ENCODE results near the gene RBM6. TPM values are rescaled to one million over a fixed set of nuclear protein-coding genes. Genes with fewer than 3 reads are reported as not detected.

Gene RBM6
- total and polyA plus RNA-seq, 9 of the 15 experiments (the other 6 are each of a cell fraction or from before 2014, with no cell fraction given): 19.9 to 82.2 (median 57.8) TPM

DNA sequence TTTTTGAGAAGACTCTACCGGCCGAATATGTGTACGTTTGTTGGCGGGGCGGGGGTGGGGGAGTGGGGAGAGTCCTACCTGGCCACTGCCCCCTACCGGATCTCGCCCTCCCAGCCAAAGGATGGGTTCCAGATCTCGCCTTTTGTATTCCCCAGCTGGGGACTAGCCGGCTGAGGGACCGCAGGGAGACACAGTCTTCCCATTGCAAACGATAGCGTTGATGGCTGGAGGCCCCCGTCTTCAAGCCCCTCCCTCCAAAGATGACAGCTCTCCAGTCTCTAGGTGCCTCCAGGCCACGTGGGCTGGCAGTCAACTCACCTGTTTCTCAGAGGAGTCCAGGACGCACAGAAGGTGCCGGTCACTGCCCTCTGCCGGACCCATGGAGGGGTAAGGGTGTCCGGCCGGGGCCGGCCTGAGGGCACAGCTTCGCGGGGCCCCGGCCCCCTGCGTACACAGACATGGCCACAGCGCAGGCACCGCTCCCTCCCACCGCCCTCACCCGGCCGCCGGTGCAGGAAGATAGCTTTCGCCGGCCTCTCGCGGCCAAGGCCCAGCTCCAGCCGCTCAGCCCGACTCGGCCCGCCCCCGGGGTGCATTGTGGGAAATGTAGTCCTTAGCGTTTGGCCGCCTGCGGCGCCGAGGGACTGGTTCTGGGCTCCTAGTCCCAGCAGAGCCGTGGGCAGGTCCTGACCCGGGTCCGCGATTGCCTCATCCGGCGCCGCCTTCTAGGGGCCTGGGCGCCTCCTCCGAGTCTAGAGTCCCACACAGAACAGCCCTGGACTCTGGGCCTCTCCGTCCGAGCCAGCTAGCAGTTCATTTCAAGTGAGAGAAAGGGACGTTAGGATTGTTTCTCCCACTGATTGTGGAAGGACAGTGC lies 10.4 kb upstream of the RBM6 start, which contains the start of gene MON1A (continued):
- TF ChIP-seq, protein P1, sequence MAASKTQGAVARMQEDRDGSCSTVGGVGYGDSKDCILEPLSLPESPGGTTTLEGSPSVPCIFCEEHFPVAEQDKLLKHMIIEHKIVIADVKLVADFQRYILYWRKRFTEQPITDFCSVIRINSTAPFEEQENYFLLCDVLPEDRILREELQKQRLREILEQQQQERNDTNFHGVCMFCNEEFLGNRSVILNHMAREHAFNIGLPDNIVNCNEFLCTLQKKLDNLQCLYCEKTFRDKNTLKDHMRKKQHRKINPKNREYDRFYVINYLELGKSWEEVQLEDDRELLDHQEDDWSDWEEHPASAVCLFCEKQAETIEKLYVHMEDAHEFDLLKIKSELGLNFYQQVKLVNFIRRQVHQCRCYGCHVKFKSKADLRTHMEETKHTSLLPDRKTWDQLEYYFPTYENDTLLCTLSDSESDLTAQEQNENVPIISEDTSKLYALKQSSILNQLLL (CRISPR knock-in tag; IDR thresholded peaks at IDR 0.05; ENCODE audit: borderline replicate concordance): no peak
- TF ChIP-seq CHD1 (IDR thresholded peaks at IDR 0.05; ENCODE audit: low read length) (no peak), EP400 (IDR thresholded peaks at IDR 0.05) (peak; percentile 91), NFXL1 (CRISPR knock-in tag; IDR thresholded peaks at IDR 0.05) (no peak), HNRNPLL (IDR thresholded peaks at IDR 0.05; ENCODE audit: low read depth, low read length, poor library complexity, severe bottlenecking) (peak; percentile 43), MIER1 (IDR thresholded peaks at IDR 0.05; ENCODE audit: low read depth) (no peak), SIN3A (IDR thresholded peaks at IDR 0.05; ENCODE audit: borderline replicate concordance in 2 of 2, control insufficient read depth in 1 of 2, low read depth in 2 of 2, low read length in 2 of 2) (peak; percentile 69 to 80; a peak in 2 of 4 replicates), TAF1 (IDR thresholded peaks at IDR 0.05; ENCODE audit: control insufficient read depth, extremely low read depth, insufficient read depth, low read length, severe bottlenecking) (peak; percentile 38)
- TF ChIP-seq, protein P2, sequence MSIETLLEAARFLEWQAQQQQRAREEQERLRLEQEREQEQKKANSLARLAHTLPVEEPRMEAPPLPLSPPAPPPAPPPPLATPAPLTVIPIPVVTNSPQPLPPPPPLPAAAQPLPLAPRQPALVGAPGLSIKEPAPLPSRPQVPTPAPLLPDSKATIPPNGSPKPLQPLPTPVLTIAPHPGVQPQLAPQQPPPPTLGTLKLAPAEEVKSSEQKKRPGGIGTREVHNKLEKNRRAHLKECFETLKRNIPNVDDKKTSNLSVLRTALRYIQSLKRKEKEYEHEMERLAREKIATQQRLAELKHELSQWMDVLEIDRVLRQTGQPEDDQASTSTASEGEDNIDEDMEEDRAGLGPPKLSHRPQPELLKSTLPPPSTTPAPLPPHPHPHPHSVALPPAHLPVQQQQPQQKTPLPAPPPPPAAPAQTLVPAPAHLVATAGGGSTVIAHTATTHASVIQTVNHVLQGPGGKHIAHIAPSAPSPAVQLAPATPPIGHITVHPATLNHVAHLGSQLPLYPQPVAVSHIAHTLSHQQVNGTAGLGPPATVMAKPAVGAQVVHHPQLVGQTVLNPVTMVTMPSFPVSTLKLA (conservative IDR thresholded peaks at IDR 0.05): peak; percentile 98 to 99
- TF ChIP-seq, protein P3, sequence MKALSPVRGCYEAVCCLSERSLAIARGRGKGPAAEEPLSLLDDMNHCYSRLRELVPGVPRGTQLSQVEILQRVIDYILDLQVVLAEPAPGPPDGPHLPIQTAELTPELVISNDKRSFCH (CRISPR knock-in tag; IDR thresholded peaks at IDR 0.05): no peak
- TF ChIP-seq, protein P3 (tag; IDR thresholded peaks at IDR 0.05): no peak
- TF ChIP-seq, protein P4, sequence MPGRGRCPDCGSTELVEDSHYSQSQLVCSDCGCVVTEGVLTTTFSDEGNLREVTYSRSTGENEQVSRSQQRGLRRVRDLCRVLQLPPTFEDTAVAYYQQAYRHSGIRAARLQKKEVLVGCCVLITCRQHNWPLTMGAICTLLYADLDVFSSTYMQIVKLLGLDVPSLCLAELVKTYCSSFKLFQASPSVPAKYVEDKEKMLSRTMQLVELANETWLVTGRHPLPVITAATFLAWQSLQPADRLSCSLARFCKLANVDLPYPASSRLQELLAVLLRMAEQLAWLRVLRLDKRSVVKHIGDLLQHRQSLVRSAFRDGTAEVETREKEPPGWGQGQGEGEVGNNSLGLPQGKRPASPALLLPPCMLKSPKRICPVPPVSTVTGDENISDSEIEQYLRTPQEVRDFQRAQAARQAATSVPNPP (IDR thresholded peaks at IDR 0.05; ENCODE audit: borderline replicate concordance, insufficient read depth, insufficient read length): no peak
- TF ChIP-seq, protein P5, sequence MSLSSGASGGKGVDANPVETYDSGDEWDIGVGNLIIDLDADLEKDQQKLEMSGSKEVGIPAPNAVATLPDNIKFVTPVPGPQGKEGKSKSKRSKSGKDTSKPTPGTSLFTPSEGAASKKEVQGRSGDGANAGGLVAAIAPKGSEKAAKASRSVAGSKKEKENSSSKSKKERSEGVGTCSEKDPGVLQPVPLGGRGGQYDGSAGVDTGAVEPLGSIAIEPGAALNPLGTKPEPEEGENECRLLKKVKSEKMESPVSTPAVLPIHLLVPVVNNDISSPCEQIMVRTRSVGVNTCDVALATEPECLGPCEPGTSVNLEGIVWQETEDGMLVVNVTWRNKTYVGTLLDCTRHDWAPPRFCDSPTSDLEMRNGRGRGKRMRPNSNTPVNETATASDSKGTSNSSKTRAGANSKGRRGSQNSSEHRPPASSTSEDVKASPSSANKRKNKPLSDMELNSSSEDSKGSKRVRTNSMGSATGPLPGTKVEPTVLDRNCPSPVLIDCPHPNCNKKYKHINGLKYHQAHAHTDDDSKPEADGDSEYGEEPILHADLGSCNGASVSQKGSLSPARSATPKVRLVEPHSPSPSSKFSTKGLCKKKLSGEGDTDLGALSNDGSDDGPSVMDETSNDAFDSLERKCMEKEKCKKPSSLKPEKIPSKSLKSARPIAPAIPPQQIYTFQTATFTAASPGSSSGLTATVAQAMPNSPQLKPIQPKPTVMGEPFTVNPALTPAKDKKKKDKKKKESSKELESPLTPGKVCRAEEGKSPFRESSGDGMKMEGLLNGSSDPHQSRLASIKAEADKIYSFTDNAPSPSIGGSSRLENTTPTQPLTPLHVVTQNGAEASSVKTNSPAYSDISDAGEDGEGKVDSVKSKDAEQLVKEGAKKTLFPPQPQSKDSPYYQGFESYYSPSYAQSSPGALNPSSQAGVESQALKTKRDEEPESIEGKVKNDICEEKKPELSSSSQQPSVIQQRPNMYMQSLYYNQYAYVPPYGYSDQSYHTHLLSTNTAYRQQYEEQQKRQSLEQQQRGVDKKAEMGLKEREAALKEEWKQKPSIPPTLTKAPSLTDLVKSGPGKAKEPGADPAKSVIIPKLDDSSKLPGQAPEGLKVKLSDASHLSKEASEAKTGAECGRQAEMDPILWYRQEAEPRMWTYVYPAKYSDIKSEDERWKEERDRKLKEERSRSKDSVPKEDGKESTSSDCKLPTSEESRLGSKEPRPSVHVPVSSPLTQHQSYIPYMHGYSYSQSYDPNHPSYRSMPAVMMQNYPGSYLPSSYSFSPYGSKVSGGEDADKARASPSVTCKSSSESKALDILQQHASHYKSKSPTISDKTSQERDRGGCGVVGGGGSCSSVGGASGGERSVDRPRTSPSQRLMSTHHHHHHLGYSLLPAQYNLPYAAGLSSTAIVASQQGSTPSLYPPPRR (CRISPR knock-in tag; IDR thresholded peaks at IDR 0.05; ENCODE audit: borderline replicate concordance): no peak
